OCI-M2 (cell line): ENCODE measurements around the gene PTPRG.

Source experiments
- DNase-seq: peaks from one replicate; lab custom pipeline; 2025; ENCODE audit not compliant: unreplicated experiment; lab: John Stamatoyannopoulos, UW

The PTPRG gene

GRCh38 chr3:62281726-62282125, 720.4 kb downstream of the PTPRG start:
- no peak for DNase-seq

- DNase-seq: no peak
Measured at GRCh38 chr3:62284442-62284841, 723.1 kb downstream of the PTPRG start.

- no peak for DNase-seq
Measured at GRCh38 chr3:62287392-62287927, 726.1 kb downstream of the PTPRG start.

GRCh38 chr3:62289922-62290321, 728.6 kb downstream of the PTPRG start:
- DNase-seq: no peak

GRCh38 chr3:62293051-62293780, 731.8 kb downstream of the PTPRG start:
- no peak for DNase-seq

GRCh38 chr3:62295571-62295970, 734.2 kb downstream of the PTPRG start:
- DNase-seq: no peak

- DNase-seq: no peak
Measured at GRCh38 chr3:62300617-62301016, 739.2 kb downstream of the PTPRG start.

- DNase-seq: no peak
Measured at GRCh38 chr3:62312201-62312600, 750.8 kb downstream of the PTPRG start.

GRCh38 chr3:62316525-62316924, 755.2 kb downstream of the PTPRG start:
- DNase-seq: no peak

GRCh38 chr3:62318365-62318751, 757.0 kb downstream of the PTPRG start:
- DNase-seq: no peak

- DNase-seq: peak; percentile 33
Measured at GRCh38 chr3:62318752-62319569, 757.6 kb downstream of the PTPRG start.

GRCh38 chr3:62319570-62320243, 758.3 kb downstream of the PTPRG start:
- no peak for DNase-seq

GRCh38 chr3:62323241-62323640, 761.9 kb downstream of the PTPRG start:
- no peak for DNase-seq

- no peak for DNase-seq
Measured at GRCh38 chr3:62325896-62326295, 764.5 kb downstream of the PTPRG start.

GRCh38 chr3:62329971-62330370, 768.6 kb downstream of the PTPRG start:
- no peak for DNase-seq

- no peak for DNase-seq
Measured at GRCh38 chr3:62332017-62332416, 770.6 kb downstream of the PTPRG start.

- no peak for DNase-seq
Measured at GRCh38 chr3:62332835-62333244, 771.5 kb downstream of the PTPRG start.

GRCh38 chr3:62335196-62335595, 773.8 kb downstream of the PTPRG start:
- no peak for DNase-seq

- no peak for DNase-seq
Measured at GRCh38 chr3:62343755-62344154, 782.4 kb downstream of the PTPRG start.
